ENCODE measurements around the gene ADAP1.
"Not testable (repeated sequence)": the region's sequence is repeated elsewhere in the genome, so short reads cannot be mapped to it uniquely, and the experiment has no call there.

Gene ADAP1

DNA sequence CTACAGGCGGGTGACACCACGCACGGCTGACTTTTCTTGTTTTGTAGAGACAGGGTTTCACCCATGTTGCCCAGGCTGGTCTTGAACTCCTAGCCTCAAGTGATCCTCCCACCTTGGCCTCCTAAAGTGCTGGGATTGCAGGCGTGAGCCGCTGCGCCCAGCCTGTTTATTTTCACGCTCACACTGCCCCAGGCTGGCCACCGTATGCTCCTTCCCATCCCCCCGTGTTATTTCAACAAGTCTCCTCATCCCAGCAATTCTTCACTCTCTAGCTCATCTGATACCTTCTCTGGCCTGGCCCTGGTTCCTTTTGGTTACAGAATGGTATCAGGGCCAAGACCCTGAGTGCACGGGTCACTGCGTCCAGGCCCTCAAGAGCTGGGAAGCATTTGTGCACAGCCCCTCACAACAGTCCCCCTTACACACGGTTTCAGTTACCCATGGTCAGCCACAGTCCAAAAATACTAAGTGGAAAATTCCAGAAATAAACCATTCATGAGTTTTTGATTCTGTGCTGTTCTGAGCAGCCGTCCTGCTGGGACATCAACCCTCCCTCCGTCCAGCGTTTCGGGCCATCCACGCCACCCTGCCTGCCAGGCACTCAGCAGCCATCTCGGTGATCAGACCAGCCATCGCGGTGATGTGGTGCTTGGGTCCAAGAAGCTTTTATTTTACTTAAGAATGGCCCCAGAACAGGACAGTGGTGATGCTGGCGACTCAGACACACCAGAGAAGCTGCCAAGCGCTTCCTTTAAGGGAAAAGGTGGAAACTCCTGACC lies 12.0 kb upstream of the ADAP1 start:
- peaks cover 9% of the 10 kb centered on the region for H3K4me1 ChIP-seq

DNA sequence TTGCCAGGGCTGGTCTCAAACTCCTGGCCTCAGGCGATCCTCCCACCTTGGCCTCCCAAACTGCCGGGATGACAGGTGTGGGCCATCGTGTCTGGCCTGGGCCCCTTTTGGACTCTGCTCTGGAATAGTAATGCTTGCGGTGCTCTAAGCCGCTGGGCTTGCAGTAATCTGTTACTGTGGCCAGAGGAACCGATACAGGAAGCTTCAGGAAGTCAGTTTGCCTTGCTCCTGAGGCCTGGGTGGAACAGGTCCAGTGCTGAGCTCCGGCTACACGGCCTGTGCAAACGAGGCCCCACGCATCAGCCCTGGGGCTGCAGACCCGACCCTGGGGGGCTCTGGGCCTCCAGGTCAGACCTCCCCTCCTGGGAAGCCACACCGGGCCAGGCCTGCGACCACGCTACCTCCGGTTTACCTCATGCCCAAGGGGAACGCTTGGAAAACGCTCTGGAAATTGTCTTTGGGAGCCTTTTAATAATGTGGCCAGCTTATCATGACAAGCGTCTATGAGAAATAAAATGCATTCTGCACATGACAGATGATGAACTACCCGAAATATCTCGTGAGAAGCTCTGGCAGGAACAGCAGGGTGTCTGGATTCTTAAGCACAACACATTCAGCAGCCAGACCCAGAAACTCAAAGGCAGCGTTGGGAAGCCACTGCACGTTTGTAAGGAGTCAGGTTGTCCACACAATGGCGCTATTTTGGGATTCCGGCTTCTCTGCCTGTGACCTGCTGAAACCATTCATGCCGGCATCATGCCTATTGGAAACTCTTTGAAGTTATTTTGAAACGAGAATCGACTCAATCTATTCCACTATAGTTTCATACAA lies 10.1 kb upstream of the ADAP1 start:
- Histone ChIP-seq H3K4me1 (peaks cover 9% of the 10 kb centered on the region), H3K36me3 (peaks cover 17% of the 10 kb centered on the region), H3K9me3 (no peaks in the 10 kb centered on the region), H3K27me3 (no peaks in the 10 kb centered on the region; the same call in 1 of the 2 replicates), H3K4me3 (ENCODE audit: low read depth, low read length) (0 out of 2 replicates have a peak overlapping the region, but pooled peaks have one; percentile 6)
- peak; percentile 71 for DNase-seq
- TF ChIP-seq, protein P1, sequence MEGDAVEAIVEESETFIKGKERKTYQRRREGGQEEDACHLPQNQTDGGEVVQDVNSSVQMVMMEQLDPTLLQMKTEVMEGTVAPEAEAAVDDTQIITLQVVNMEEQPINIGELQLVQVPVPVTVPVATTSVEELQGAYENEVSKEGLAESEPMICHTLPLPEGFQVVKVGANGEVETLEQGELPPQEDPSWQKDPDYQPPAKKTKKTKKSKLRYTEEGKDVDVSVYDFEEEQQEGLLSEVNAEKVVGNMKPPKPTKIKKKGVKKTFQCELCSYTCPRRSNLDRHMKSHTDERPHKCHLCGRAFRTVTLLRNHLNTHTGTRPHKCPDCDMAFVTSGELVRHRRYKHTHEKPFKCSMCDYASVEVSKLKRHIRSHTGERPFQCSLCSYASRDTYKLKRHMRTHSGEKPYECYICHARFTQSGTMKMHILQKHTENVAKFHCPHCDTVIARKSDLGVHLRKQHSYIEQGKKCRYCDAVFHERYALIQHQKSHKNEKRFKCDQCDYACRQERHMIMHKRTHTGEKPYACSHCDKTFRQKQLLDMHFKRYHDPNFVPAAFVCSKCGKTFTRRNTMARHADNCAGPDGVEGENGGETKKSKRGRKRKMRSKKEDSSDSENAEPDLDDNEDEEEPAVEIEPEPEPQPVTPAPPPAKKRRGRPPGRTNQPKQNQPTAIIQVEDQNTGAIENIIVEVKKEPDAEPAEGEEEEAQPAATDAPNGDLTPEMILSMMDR (IDR thresholded peaks at IDR 0.05; ENCODE audit: low read depth, low read length): peak; percentile 69

More for the DNA sequence above, 12.0 kb upstream of the ADAP1 start:
- Histone ChIP-seq H3K36me3 (peaks cover 25% of the 10 kb centered on the region), H3K9me3 (no peaks in the 10 kb centered on the region), H3K27me3 (no peaks in the 10 kb centered on the region; the same call in 1 of the 2 replicates), H3K4me3 (ENCODE audit: low read depth, low read length) (no peak overlapping the region)
- TF ChIP-seq, protein P1 (IDR thresholded peaks at IDR 0.05; ENCODE audit: low read depth, low read length): no peak
- DNase-seq: no peak

DNA sequence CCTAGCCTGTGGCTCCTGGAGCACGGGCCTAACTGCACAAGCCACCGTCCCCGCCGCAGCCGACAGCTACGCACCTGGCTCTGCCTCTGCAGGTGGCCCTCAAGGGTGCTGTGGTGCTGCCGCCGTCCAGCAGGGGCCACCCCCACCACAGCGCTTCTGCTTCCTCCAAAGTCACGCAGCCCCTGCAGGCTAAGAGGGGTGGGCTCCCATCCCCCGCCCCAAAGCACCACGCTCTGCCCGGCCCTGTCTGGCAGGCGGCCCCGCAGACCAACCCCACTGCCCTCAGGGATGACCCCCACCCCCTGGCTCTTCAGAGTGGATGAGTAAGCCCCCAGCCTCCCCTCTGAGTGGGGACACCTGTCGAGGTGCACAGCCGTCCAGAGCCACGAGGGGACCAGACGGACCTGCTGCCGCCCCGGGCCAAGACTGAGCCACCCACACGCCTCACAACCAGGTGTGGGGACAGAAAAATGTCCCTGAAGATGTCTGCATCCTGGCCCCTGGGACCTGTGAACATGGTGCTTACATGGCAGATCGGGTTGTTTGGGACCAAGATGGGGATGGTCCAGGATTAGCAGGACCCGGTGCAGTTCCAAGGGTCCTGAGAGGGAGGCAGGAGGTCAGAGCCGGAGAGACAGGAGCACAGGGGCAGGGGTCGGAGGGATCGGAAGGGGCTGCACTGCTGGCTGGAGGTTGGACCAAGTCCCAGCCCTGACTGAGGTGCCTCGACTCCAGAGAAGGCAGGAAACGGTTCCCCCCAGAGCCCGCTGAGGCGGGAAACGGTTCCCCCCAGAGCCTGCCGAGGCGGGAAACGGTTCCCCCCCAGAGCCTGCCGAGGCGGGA lies 9.0 kb upstream of the ADAP1 start:
- TF ChIP-seq, protein P1 (IDR thresholded peaks at IDR 0.05; ENCODE audit: low read depth, low read length): no peak
- no peak overlapping the region for H3K4me3 ChIP-seq (ENCODE audit: low read depth, low read length)
- peaks cover 9% of the 10 kb centered on the region for H3K4me1 ChIP-seq
- H3K36me3 ChIP-seq: peaks cover 10% of the 10 kb centered on the region
- no peaks in the 10 kb centered on the region for H3K9me3 ChIP-seq
- DNase-seq: peak; percentile 18
- H3K27me3 ChIP-seq: no peaks in the 10 kb centered on the region; the same call in 1 of the 2 replicates

DNA sequence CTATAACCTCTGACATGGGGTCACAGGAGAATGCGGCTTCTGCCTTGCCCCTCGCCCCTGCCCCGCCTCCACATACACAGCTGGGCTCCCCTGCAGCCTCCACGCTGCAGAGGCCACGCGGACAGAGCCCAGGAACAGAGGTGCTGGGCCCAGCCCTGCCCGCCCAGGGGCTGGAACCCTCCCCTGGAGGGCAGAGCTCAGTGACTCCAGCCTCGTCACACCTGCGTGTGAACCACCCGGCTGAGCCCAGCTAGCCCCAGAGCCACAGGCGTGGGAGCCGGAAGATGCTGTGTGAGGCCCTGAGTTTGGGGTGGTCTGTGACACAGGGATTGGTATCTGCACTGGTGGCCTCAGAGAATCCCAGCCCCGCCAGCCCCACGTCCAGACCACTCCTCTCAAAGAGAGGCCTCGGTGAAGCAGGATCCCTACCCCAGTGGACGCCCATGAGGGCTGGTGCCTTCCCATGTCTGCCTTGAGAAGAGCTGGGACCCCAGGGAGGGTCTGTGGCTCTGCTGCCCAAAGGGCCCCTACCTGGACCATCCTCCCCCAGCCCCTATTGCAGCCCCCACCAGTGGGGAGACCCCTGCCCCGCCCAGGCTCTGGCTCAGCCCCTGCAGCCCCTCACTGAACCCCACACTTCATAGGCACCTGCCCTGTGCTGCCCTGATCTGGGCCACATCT lies 8.1 kb upstream of the ADAP1 start:
- Histone ChIP-seq H3K4me3 (ENCODE audit: low read depth, low read length) (no peak overlapping the region), H3K36me3 (peaks cover 6% of the 10 kb centered on the region), H3K4me1 (peaks cover 14% of the 10 kb centered on the region), H3K9me3 (no peaks in the 10 kb centered on the region), H3K27me3 (no peaks in the 10 kb centered on the region; the same call in 1 of the 2 replicates)
- TF ChIP-seq, protein P1 (IDR thresholded peaks at IDR 0.05; ENCODE audit: low read depth, low read length): no peak
- peak; percentile 9 for DNase-seq

DNA sequence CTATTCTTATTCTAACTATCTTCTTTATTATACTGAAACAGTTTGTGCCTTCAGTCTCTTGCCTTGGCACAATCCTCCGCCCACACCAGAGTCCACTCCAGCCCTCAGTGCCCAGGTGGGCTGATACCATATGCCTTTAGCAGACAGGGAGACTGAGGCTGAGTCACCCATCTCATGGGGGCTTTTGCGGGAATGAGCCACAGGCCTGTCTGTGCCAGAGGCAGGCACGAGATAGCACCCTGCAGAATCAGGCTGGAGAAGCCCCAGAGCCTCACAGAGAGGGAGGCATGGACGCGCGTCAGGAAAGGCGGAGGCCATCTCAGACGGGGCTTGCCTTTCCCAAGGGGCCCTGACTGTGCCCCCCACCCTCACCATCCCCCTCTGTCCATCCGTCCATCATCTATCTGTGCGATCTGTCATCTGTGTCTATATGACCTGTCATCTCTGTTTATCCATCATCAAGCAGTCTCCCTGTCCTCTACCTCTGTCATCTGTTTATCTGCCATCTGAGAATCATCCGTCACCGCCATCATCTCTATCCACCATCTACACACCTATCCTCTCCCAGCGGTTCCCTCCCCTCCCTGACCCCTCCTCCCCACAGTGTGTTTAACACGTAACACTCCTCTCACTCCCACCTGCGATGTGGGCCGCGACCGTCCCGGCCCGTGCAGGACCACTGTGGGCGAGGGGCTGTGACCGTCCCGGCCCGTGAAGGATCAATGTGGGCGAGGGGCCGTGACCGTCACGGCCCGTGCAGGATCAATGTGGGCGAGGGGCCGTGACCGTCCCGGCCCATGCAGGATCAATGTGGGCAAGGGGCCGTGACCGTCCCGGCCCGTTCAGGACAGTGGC lies 7.3 kb upstream of the ADAP1 start:
- DNase-seq: no peak
- TF ChIP-seq, protein P1 (IDR thresholded peaks at IDR 0.05; ENCODE audit: low read depth, low read length): no peak
- Histone ChIP-seq H3K4me1 (peaks cover 14% of the 10 kb centered on the region), H3K36me3 (no peaks in the 10 kb centered on the region; the same call in 1 of the 2 replicates), H3K9me3 (no peaks in the 10 kb centered on the region), H3K4me3 (ENCODE audit: low read depth, low read length) (no peak overlapping the region), H3K27me3 (no peaks in the 10 kb centered on the region; the same call in 1 of the 2 replicates)

DNA sequence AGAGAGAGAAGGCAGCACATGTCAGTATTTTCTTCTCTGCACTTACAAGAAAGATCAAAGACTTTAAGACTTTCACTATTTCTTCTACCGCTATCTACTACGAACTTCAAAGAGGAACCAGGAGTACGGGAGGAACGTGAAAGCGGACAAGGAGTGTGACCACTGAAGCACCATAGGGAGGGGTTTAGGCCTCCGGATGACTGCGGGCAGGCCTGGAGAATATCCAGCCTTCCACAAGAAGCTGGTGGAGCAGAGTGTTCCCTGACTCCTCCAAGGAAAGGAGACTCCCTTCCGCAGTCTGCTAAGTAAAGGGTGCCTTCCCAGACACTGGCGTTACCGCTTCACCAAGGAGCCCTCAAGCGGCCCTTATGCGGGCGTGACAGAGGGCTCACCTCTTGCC lies 6.5 kb upstream of the ADAP1 start:
- H3K9me3 ChIP-seq; H3K27me3 ChIP-seq; DNase-seq; H3K36me3 ChIP-seq; H3K4me3 ChIP-seq (ENCODE audit: low read depth, low read length): not testable (repeated sequence)
- peaks cover 14% of the 10 kb centered on the region for H3K4me1 ChIP-seq
